Measurements from ENCODE around the gene TMEM33. TPM values are rescaled to one million over a fixed set of nuclear protein-coding genes. Genes with fewer than 3 reads are reported as not detected.

TMEM33 gene
- total and polyA plus RNA-seq, 4 donors, result 12.4 to 63.5 (median 45.0) TPM

GRCh38 chr4:41887821-41888686, 47.2 kb upstream of the TMEM33 start:
- peaks cover 0 to 1% (median 0%) of the 10 kb centered on the region in 5 donors for H3K4me1 ChIP-seq (ENCODE audit: control insufficient read depth in 5 of 5, insufficient read depth in 5 of 5, low read length in 5 of 5)
- H3K9me3 ChIP-seq (ENCODE audit: control insufficient read depth in 4 of 4, insufficient read depth in 3 of 4, low read length in 3 of 4), result no peaks in the 10 kb centered on the region
- TF ChIP-seq CTCF (IDR thresholded peaks at IDR 0.05; ENCODE audit: control extremely low read depth, extremely low read depth), result peak; percentile 52
- no peak overlapping the region for H3K9ac ChIP-seq (ENCODE audit: insufficient read depth in 1 of 2, low read length in 2 of 2)
- peaks cover 4 to 42% (median 36%) of the 10 kb centered on the region in 3 donors for H3K27me3 ChIP-seq (ENCODE audit: control insufficient read depth in 3 of 3, insufficient read depth in 3 of 3, low read length in 2 of 3)
- no peak overlapping the region for H3K27ac ChIP-seq (ENCODE audit: low read depth in 1 of 2, low read length in 1 of 2)
- H3K4me3 ChIP-seq, result no peak overlapping the region
- H3K36me3 ChIP-seq (ENCODE audit: control insufficient read depth in 4 of 4, insufficient read depth in 4 of 4, low read length in 4 of 4), result no peaks in the 10 kb centered on the region
- DNase-seq (peak in 2 of 3 donors; percentile 64 to 66), ATAC-seq (ENCODE audit: insufficient read depth, low FRiP score) (no peak)
- WGBS, 2 donors, result 12 to 16% methylated on average over 3 of the region's 3 CpGs

GRCh38 chr4:41888687-41889074, 46.5 kb upstream of the TMEM33 start:
- no peak for TF ChIP-seq CTCF (IDR thresholded peaks at IDR 0.05; ENCODE audit: control extremely low read depth, extremely low read depth)
- 92 to 94% methylated on average over 1 of the region's 1 CpG for WGBS, 2 donors
- ATAC-seq (ENCODE audit: insufficient read depth, low FRiP score) (no peak), DNase-seq (no peak)
- H3K9ac ChIP-seq (ENCODE audit: insufficient read depth in 1 of 2, low read length in 2 of 2), result no peak overlapping the region
- no peaks in the 10 kb centered on the region for H3K36me3 ChIP-seq (ENCODE audit: control insufficient read depth in 4 of 4, insufficient read depth in 4 of 4, low read length in 4 of 4)
- peaks cover 0 to 1% (median 0%) of the 10 kb centered on the region in 5 donors for H3K4me1 ChIP-seq (ENCODE audit: control insufficient read depth in 5 of 5, insufficient read depth in 5 of 5, low read length in 5 of 5)
- no peak overlapping the region for H3K27ac ChIP-seq (ENCODE audit: low read depth in 1 of 2, low read length in 1 of 2)
- H3K9me3 ChIP-seq (ENCODE audit: control insufficient read depth in 4 of 4, insufficient read depth in 3 of 4, low read length in 3 of 4), result no peaks in the 10 kb centered on the region
- H3K27me3 ChIP-seq (ENCODE audit: control insufficient read depth in 3 of 3, insufficient read depth in 3 of 3, low read length in 2 of 3), result peaks cover 0 to 37% (median 32%) of the 10 kb centered on the region in 3 donors
- no peak overlapping the region for H3K4me3 ChIP-seq

GRCh38 chr4:41889317-41889716, 45.9 kb upstream of the TMEM33 start:
- Histone ChIP-seq H3K27ac (ENCODE audit: low read depth in 1 of 2, low read length in 1 of 2) (no peak overlapping the region), H3K9me3 (ENCODE audit: control insufficient read depth in 4 of 4, insufficient read depth in 3 of 4, low read length in 3 of 4) (no peaks in the 10 kb centered on the region), H3K4me1 (ENCODE audit: control insufficient read depth in 5 of 5, insufficient read depth in 5 of 5, low read length in 5 of 5) (peaks cover 0 to 1% (median 0%) of the 10 kb centered on the region in 5 donors), H3K27me3 (ENCODE audit: control insufficient read depth in 3 of 3, insufficient read depth in 3 of 3, low read length in 2 of 3) (peaks cover 0 to 33% (median 27%) of the 10 kb centered on the region in 3 donors), H3K36me3 (ENCODE audit: control insufficient read depth in 4 of 4, insufficient read depth in 4 of 4, low read length in 4 of 4) (no peaks in the 10 kb centered on the region), H3K4me3 (no peak overlapping the region), H3K9ac (ENCODE audit: insufficient read depth in 1 of 2, low read length in 2 of 2) (no peak overlapping the region)
- no peak for TF ChIP-seq CTCF (IDR thresholded peaks at IDR 0.05; ENCODE audit: control extremely low read depth, extremely low read depth)
- no peak for ATAC-seq (ENCODE audit: insufficient read depth, low FRiP score)
- WGBS, 2 donors, result 55 to 63% methylated on average over 1 of the region's 1 CpG
- DNase-seq, result no peak
